22Rv1 (cell line): ENCODE measurements around the gene KATNAL1.

Source experiments
- ZFX ChIP-seq: fragments of 450-650 bp; IDR thresholded peaks from 2 replicates; pipeline ENCODE4 v1.6.1; 2017; ENCODE audit warnings: antibody characterized with exemption, borderline replicate concordance
- TF ChIP-seq, protein P1 (sequence below): fragments of 450-650 bp; IDR thresholded peaks from 2 replicates; pipeline ENCODE4 v1.5.1; 2017; ENCODE audit warnings: mild to moderate bottlenecking

DNA sequence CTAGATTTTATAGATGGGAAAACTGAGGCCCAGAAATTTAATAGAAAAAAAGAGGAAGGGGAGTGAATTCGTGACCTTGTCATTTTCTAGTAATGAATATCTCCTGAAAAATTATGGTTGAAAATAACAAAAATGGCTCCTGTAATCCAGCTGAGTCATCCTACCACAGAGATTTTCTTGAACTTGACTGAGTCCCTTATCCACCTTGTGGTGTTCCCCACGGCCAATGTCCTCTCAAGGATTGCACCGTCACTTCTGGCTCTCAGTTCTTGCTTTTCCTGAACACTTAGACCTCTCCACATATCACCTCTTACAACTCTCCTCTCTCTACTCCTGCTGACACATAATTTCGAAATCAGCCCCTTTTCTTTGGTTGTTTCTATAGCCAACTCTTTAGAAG, 1.2 kb upstream of the KATNAL1 start:
- TF ChIP-seq, protein P1, sequence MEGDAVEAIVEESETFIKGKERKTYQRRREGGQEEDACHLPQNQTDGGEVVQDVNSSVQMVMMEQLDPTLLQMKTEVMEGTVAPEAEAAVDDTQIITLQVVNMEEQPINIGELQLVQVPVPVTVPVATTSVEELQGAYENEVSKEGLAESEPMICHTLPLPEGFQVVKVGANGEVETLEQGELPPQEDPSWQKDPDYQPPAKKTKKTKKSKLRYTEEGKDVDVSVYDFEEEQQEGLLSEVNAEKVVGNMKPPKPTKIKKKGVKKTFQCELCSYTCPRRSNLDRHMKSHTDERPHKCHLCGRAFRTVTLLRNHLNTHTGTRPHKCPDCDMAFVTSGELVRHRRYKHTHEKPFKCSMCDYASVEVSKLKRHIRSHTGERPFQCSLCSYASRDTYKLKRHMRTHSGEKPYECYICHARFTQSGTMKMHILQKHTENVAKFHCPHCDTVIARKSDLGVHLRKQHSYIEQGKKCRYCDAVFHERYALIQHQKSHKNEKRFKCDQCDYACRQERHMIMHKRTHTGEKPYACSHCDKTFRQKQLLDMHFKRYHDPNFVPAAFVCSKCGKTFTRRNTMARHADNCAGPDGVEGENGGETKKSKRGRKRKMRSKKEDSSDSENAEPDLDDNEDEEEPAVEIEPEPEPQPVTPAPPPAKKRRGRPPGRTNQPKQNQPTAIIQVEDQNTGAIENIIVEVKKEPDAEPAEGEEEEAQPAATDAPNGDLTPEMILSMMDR: no peak
- no peak for TF ChIP-seq ZFX
